Adrenal gland (tissue), 12 donors: ENCODE measurements around the gene NAA38. TPM values are rescaled to one million over a fixed set of nuclear protein-coding genes. Genes with fewer than 3 reads are reported as not detected.

Experiments used
- DNase-seq, 7 donors: peaks; one replicate each; pipeline ENCODE4 v3.0.0-alpha.2; 2019 to 2020
- H3K27ac ChIP-seq, 5 donors: fragments of 200-600 bp; sonication (generic) in 4 of 5; 1 replicate in 3 of 5; 2 replicates in 2 of 5; pipeline versions ENCODE4 v1.5.1 to v1.8.0; 2016 to 2020; ENCODE audit warnings: mild to moderate bottlenecking in 1 of 5
- H3K27me3 ChIP-seq: fragments of 200-600 bp; 2 replicates; pipeline ENCODE4 v1.8.0; 2021
- H3K36me3 ChIP-seq, 2 donors: fragments of 200-600 bp; replicated peaks in 1 of 2; 1 replicate in 1 of 2; 2 replicates in 1 of 2; pipeline versions ENCODE4 v1.5.1 to v1.8.0; 2018 to 2022
- H3K4me1 ChIP-seq, 2 donors: fragments of 200-600 bp; replicated peaks in 1 of 2; 1 replicate in 1 of 2; 2 replicates in 1 of 2; pipeline versions ENCODE4 v1.5.1 to v1.8.0; 2018 to 2021
- H3K4me3 ChIP-seq, 4 donors: fragments of 200-600 bp; sonication (generic) in 3 of 4; one replicate each; pipeline ENCODE4 v1.5.1; 2016 to 2018
- H3K9me3 ChIP-seq, 3 donors: fragments of 200-600 bp; sonication (generic) in 1 of 3; replicated peaks in 1 of 3; 1 replicate in 2 of 3; 2 replicates in 1 of 3; pipeline versions ENCODE4 v1.5.1 to v1.8.0; 2016 to 2021
- POLR2A ChIP-seq, 2 donors: fragments of 450-650 bp; IDR thresholded peaks; one replicate each; pipeline ENCODE4 v1.6.1; 2017; ENCODE audit warnings: antibody characterized with exemption in 2 of 2, mild to moderate bottlenecking in 2 of 2, moderate library complexity in 1 of 2
- WGBS, 4 donors: extraction: QIAGEN DNeasy Blood & Tissue Kit in 2 of 4; methylation state at CpG; one replicate each; pipeline versions ENCODE4 v1.1.5 to v1.1.7; 2013 to 2017; 5-methylcytosine and 5-hydroxymethylcytosine counted together
- intact Hi-C, 2 donors: fragments of 100-400 bp; cut with DNase I; formaldehyde crosslinking; loops; one replicate each; pipeline versions ENCODE4 v1.14.1 to v1.15.0; 2022 to 2023
- polyA plus RNA-seq, 3 donors: library from polyadenylated mRNA; stranded (reverse); fragments of 200-250 nt in 2 of 3; fragments of 350-450 nt in 1 of 3; fragmentation: Illumina TruSeq in 1 of 3; extraction: RNeasy Lipid Tissue Mini Kit (QIAGEN cat#74804) in 1 of 3; gene quantifications; one replicate each; pipeline ENCODE4 v1.2.3, GENCODE V29; 2013 to 2014
- total RNA-seq, 9 donors: library from RNA; depleted of rRNA in 4 of 9; stranded (reverse); fragments of >200 nt in 4 of 9; fragments of 120-200 nt in 1 of 9; fragmentation: NEBNext Ultra II Directional in 1 of 9; extraction: Animal tissue kit (Norgen Biotek cat#: 25700) in 1 of 9; gene quantifications; one replicate each; pipeline versions ENCODE4 v1.1.0 to v1.2.4, GENCODE V29; 2013 to 2023
- TF ChIP-seq, protein P1 (sequence below), 6 experiments: fragments of 450-650 bp in 4 of 6; fragments of 200-600 bp in 2 of 6; sonication (generic) in 1 of 6; IDR thresholded peaks; 1 replicate in 5 of 6; 2 replicates in 1 of 6; pipeline versions ENCODE4 v1.5.1 to v1.8.0; 2016 to 2021; ENCODE audit warnings: antibody characterized with exemption in 6 of 6, mild to moderate bottlenecking in 2 of 6, moderate library complexity in 1 of 6
- donor health status: healthy with polysubstance abuse.
- donor health status: Bipolar disorder and iron deficiency.
- donor health status: DM: yes; HTN: yes; CAD: no.
- donor health status: DM: no; HTN: no; CAD: no.
- donor health status: DM: no; HTN: no; CAD: no.
- donor health status: DM: yes; HTN: yes; CAD: no.

The NAA38 gene
- total and polyA plus RNA-seq, 12 donors: 34.5 to 424 (median 128) TPM

DNA sequence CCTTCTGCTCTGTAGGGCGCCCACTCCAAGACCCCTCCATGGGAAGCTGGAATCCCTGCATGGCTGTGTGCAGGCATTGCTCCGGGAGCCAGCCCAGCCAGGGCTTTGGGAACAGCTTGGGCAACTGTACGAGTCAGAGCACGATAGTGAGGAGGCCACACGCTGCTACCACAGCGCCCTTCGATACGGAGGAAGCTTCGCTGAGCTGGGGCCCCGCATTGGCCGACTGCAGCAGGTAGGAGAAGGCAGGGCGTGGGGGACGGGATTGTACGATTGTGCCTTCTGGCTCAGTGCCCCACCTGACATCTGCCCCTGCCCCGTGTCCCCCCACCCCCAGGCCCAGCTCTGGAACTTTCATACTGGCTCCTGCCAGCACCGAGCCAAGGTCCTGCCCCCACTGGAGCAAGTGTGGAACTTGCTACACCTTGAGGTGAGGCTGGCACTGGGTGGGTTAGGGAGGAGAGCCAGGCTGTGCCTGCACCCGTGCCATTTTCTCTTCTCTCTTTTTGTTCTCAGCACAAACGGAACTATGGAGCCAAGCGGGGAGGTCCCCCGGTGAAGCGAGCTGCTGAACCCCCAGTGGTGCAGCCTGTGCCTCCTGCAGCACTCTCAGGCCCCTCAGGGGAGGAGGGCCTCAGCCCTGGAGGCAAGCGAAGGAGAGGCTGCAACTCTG lies 11.2 kb downstream of the NAA38 start:
- TF ChIP-seq POLR2A (IDR thresholded peaks at IDR 0.05): no peak
- TF ChIP-seq, protein P1, sequence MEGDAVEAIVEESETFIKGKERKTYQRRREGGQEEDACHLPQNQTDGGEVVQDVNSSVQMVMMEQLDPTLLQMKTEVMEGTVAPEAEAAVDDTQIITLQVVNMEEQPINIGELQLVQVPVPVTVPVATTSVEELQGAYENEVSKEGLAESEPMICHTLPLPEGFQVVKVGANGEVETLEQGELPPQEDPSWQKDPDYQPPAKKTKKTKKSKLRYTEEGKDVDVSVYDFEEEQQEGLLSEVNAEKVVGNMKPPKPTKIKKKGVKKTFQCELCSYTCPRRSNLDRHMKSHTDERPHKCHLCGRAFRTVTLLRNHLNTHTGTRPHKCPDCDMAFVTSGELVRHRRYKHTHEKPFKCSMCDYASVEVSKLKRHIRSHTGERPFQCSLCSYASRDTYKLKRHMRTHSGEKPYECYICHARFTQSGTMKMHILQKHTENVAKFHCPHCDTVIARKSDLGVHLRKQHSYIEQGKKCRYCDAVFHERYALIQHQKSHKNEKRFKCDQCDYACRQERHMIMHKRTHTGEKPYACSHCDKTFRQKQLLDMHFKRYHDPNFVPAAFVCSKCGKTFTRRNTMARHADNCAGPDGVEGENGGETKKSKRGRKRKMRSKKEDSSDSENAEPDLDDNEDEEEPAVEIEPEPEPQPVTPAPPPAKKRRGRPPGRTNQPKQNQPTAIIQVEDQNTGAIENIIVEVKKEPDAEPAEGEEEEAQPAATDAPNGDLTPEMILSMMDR (IDR thresholded peaks at IDR 0.05): no peak
- Histone ChIP-seq H3K4me1 (peaks cover 16 to 27% of the 10 kb centered on the region in 2 donors), H3K27me3 (no peaks in the 10 kb centered on the region), H3K4me3 (no peak overlapping the region), H3K27ac (peak overlapping the region in 2 of 5 donors; percentile 99), H3K9me3 (no peaks in the 10 kb centered on the region), H3K36me3 (peaks cover 0 to 53% of the 10 kb centered on the region in 2 donors)
- peak in 5 of 7 donors; percentile 22 to 58 (median 31) for DNase-seq
- intact Hi-C loops: no loop called here
- WGBS, 4 donors: 80 to 88% (median 84%) methylated on average over 7 to 22 of the region's 22 CpGs

DNA sequence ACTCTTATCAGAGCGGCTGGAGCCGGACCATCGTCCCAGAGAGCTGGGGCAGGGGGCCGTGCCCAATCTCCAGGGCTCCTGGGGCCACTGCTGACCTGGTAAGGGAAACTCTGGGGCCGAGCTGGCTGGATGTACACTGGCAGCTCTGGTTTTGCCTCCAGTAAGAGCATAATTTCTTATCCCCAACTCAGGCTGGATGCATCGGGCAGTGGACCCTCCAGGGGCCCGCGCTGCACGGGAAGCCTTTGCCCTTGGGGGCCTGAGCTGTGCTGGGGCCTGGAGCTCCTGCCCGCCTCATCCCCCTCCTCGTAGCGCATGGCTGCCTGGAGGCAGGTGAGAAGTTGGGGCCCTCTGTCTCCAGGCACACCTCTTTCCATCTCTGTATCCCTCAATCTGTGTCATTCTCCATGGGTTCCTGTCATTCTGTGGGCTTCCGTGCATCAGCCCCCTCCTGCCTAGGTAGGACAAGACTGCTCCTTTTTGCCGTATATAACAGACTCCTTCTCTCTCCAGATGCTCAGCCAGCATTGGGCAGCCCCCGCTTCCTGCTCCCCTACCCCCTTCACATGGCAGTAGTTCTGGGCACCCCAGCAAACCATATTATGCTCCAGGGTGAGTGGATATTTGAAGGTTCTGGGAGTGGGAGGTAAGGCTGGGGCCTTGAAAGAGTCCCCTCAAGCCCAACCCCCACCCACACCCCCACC lies 11.8 kb downstream of the NAA38 start:
- peak overlapping the region; percentile 23 to 99 (median 98) for H3K27ac ChIP-seq
- peak overlapping the region in 2 of 4 donors; percentile 62 to 82 for H3K4me3 ChIP-seq
- H3K36me3 ChIP-seq: peaks cover 0 to 46% of the 10 kb centered on the region in 2 donors

DNA sequence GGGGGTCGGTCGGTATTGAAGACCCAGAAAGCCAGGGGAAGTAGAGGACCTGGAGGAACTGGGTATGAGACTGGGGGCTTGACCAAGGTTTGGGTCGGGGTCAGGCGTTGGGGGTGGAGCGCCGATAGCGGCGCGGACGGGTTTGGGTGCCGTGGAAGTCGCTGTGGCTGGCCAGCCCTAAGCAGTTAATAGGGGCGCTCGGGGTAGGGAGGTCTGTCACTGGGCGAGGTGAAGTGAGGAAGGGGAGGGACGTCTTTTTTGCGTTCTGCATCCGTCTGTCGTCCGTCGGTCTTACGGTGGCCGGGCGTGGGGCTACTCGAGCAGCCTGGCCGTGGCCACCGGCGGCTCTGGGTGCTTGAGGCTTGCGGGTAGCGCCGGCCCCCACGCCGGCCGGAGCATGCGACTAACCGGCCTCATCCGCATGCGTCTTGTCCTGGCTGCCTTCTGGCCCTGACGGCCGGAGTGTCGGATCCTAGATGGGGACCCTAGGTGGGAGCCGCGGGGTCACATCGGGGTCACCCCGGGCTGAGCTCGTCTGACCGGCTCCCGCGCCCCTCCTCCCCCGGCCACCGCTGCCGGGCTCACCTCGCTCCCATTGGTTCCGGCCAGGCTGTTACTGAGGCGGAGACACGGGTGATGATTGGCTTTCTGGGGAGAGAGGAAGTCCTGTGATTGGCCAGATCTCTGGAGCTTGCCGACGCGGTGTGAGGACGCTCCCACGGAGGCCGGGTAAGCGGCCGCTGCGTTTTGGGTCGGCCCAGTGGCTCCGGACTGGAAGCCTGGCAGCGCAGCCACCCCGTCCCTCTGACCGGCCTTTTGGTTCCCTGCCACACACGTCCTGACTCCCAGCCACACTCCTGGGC lies 12.8 kb downstream of the NAA38 start:
- TF ChIP-seq, protein P1 (IDR thresholded peaks at IDR 0.05): no peak
- peak; percentile 60 to 93 for TF ChIP-seq POLR2A (IDR thresholded peaks at IDR 0.05)
- no peaks in the 10 kb centered on the region for H3K9me3 ChIP-seq
- intact Hi-C loops: no loop called here
- DNase-seq: peak; percentile 92 to 97 (median 97)
- 0 to 1% (median 0%) methylated on average over 33 to 71 of the region's 71 CpGs for WGBS, 4 donors
- no peaks in the 10 kb centered on the region for H3K27me3 ChIP-seq
- H3K27ac ChIP-seq: peak overlapping the region; percentile 98 to 99 (median 99)
- peaks cover 17 to 28% of the 10 kb centered on the region in 2 donors for H3K4me1 ChIP-seq
- H3K36me3 ChIP-seq: peaks cover 0 to 37% of the 10 kb centered on the region in 2 donors
- H3K4me3 ChIP-seq: peak overlapping the region in 3 of 4 donors; percentile 44 to 82 (median 62)

More for the DNA sequence above, 11.8 kb downstream of the NAA38 start:
- no peaks in the 10 kb centered on the region for H3K9me3 ChIP-seq
- H3K27me3 ChIP-seq: no peaks in the 10 kb centered on the region
- no peak for TF ChIP-seq POLR2A (IDR thresholded peaks at IDR 0.05)
- TF ChIP-seq, protein P1 (IDR thresholded peaks at IDR 0.05): no peak
- peaks cover 23 to 29% of the 10 kb centered on the region in 2 donors for H3K4me1 ChIP-seq
- WGBS, 4 donors: 62 to 79% (median 67%) methylated on average over 5 to 15 of the region's 15 CpGs
- peak in 4 of 7 donors; percentile 17 to 57 (median 37) for DNase-seq
- intact Hi-C loops: no loop called here
